Stimulated activated CD8-positive, alpha-beta memory T cell treated with anti-CD3 and anti-CD28 coated beads, Interleukin-4, amount 100 ng/mL, for 48 hours (primary cell): ENCODE data around the gene CEP55.

Experiments used
- DNase-seq: peaks from one replicate; pipeline ENCODE4 v3.0.0-alpha.2; 2020

CEP55 gene

GRCh38 chr10:93471110-93471651, 25.2 kb upstream of the CEP55 start:
- DNase-seq, result no peak

GRCh38 chr10:93473161-93473560, 23.3 kb upstream of the CEP55 start:
- DNase-seq, result no peak

GRCh38 chr10:93473804-93474472, 22.5 kb upstream of the CEP55 start:
- no peak for DNase-seq

GRCh38 chr10:93475227-93475626, 21.2 kb upstream of the CEP55 start:
- no peak for DNase-seq

GRCh38 chr10:93475871-93476270, 20.5 kb upstream of the CEP55 start:
- no peak for DNase-seq

GRCh38 chr10:93476756-93477155, 19.7 kb upstream of the CEP55 start:
- no peak for DNase-seq

- DNase-seq, result no peak
These were observed 17.5 kb upstream of the CEP55 start for GRCh38 chr10:93478873-93479272.

GRCh38 chr10:93481637-93482144, 14.7 kb upstream of the CEP55 start:
- DNase-seq, result no peak

GRCh38 chr10:93482145-93482834, 14.1 kb upstream of the CEP55 start, which contains the start of gene MYOF:
Gene MYOF, minus strand, starts transcription at chr10:93482334. Its CDS starts 140 bp downstream, at chr10:93482194.
- peak; percentile 61 for DNase-seq

GRCh38 chr10:93485690-93486089, 10.7 kb upstream of the CEP55 start:
- no peak for DNase-seq

- DNase-seq, result no peak
These were observed 7.4 kb upstream of the CEP55 start for GRCh38 chr10:93488956-93489528.

GRCh38 chr10:93491602-93492121, 4.8 kb upstream of the CEP55 start:
- no peak for DNase-seq

- no peak for DNase-seq
These were observed 3.2 kb upstream of the CEP55 start for GRCh38 chr10:93493162-93493561.

GRCh38 chr10:93494494-93494893, 1.9 kb upstream of the CEP55 start:
- no peak for DNase-seq

GRCh38 chr10:93495654-93496321, 624 bp upstream of the CEP55 start:
- DNase-seq, result no peak

GRCh38 chr10:93498166-93498565, 1.8 kb downstream of the CEP55 start:
- DNase-seq, result no peak

GRCh38 chr10:93501650-93502049, 5.2 kb downstream of the CEP55 start:
- no peak for DNase-seq

- no peak for DNase-seq
These were observed 6.7 kb downstream of the CEP55 start for GRCh38 chr10:93503075-93503474.

- no peak for DNase-seq
These were observed 8.7 kb downstream of the CEP55 start for GRCh38 chr10:93505075-93505474.

- no peak for DNase-seq
These were observed 13.4 kb downstream of the CEP55 start for GRCh38 chr10:93509816-93510215.

GRCh38 chr10:93512565-93512964, 16.2 kb downstream of the CEP55 start:
- DNase-seq, result no peak

- no peak for DNase-seq
These were observed 16.7 kb downstream of the CEP55 start for GRCh38 chr10:93513091-93513490.

GRCh38 chr10:93514521-93514920, 18.1 kb downstream of the CEP55 start:
- no peak for DNase-seq
